GM15510 (cell line): ENCODE measurements around the gene IST1.

Experiments
- POLR2A ChIP-seq: IDR thresholded peaks from 3 replicates; pipeline ENCODE4 v1.6.1; 2011; ENCODE audit warnings: borderline replicate concordance; ENCODE audit not compliant: insufficient read length; ENCODE audit errors: extremely low read depth

The IST1 gene

DNA sequence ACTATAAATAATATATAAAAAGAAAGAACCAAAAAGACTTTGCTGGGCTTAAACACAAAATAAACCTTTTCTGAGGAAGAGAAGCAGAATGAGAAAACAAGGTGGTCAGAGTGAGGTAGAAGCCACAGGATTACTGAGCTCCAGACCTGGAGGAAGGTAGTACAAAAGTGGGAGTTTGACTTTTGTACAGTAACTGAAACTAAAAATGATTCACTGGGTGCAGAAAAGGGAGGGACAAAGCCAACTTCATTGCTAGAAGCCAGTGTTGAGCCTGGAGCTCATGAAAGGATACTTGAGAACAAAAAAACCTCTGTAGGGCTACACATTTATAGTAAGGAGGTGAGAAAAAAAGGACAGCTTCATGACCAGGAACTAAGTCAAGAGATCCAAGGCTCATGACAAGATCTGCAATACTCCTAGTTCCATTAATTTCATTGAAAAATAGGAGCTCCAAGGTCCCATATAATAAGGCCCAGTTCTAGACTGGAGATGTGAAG is 59.4 kb downstream of the IST1 start:
- no peak for TF ChIP-seq POLR2A

DNA sequence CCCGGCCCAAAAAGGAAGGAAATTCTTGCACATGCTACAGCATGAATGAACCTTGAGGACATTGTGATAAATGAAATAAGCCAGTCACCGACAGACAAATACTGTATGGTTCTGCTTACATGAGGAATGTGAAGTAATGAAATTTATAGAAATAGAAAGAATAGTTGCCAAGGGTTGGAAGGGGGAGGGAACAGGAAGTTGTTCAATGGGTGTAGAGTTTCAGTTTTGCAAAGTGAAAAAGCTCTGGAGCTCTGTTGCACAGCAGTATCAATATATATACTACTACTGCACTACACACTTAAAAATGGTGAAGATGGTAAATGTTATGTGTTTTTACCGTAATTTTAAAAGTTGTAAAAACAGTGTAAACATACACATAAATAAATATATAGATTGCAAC is 61.2 kb downstream of the IST1 start:
- TF ChIP-seq POLR2A: no peak

DNA sequence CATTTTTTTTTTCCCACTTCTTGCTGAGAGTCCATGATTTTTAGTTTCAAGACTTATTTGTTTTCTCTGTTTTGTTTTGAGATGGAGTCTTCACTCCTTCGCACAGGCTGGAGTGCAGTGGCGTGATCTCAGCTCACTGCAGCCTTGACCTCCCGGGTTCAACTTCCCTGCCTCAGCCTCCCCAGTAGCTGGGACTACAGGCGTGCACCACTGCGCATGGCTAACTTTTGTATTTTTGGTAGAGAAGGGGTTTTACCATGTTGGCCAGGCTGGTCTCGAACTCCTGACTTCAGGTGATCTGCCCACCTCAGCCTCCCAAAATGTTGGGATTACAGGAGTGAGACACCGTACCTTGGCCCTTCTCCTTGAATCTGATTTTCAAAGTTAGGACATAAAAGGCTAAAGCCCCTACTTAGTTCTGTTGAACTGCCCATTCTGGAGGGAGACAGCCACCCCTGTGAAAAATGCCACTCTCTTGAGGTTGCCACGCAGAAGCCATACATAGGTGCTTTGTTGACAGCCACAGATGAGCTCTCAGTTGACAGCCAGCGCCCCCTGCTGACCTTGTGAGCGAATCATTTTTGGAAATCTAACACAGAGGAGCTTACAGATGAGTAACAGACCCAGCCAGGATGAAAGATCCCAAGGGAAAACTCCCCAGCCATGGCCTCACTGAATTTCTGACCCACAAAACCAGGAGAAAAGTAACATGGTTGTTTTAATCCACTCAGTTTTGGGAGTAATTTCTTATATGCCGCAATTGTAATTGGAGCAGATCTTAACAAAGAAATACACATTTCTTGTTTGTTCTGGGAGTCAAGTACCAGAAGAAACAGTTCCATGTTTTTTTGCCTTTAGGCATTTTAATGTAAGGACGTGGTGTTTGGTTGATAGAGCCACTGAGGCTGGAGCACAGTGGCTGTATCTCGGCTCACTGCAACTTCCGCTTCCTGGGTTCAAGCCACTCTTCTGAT is 66.0 kb downstream of the IST1 start:
- TF ChIP-seq POLR2A: no peak

DNA sequence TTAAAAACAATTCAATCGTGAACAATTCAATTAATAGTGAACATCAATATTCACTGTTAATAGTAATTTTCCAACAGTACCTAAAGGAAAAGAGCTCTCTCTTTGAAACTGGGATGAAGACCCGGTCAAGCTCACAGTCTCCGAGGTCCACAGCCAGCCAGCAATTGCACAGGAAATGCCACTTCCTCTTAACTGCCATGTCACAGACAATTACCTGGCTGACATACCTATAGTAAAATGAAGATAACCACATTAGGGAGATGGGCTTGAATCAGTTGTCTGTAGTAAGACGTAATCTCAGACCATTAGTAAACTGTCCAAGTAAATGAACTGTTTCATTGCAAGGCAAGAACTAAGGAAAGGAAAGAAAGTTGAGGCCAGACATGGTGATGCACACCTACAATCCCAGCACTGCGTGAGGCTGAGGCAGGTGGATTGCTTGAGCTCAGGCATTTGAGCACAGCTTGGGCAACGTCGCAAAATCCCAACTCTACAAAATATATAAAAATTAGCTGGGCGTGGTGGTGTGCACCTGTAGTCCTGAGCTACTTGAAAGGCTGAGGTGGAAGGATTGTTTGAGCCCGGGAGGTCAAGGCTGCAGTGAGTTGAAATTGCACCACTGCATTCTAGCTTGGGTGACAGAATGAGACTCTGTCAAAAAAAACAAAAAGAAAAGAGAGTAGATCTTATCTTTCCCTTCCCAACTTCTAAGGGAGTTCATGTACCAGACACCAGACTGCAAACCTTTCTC is 68.0 kb downstream of the IST1 start:
- no peak for TF ChIP-seq POLR2A

DNA sequence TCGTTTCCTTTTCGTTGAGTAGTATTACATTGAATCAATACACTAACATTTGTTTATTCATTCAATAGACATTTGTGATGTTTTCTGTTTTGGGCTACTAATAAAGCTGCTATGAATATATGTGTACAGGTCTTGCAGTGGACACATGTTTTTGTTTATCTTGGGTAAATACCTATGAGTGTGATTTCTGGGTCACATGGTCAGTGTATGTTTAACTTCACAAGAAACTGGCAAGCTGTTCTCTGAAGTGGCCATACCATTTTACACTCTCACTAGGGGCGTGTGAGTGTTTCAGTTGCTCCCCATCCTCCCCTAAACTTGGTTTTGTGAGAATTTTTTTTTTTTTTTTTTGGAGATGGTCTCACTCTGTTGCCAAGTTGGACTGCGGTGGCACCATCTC is 69.9 kb downstream of the IST1 start:
- TF ChIP-seq POLR2A: no peak

DNA sequence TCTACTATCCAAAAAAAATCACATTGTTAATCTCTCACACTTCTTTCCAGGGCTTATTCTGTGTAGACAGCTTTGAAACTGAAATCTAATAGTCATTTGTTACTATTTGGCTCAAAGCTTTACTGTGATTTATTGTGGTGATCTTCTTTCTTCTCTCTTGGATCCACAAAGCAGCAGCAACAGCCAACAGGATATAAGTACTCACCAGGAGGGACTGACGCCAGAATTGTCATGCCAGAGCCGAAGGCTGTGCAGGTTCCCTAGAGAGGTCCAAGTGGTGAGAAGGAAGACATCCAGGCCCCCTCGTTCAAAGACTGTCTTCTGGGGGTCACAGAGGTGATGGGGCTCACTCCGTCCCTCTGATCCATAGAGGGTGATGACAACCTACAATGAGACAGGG is 71.6 kb downstream of the IST1 start:
- TF ChIP-seq POLR2A: no peak

DNA sequence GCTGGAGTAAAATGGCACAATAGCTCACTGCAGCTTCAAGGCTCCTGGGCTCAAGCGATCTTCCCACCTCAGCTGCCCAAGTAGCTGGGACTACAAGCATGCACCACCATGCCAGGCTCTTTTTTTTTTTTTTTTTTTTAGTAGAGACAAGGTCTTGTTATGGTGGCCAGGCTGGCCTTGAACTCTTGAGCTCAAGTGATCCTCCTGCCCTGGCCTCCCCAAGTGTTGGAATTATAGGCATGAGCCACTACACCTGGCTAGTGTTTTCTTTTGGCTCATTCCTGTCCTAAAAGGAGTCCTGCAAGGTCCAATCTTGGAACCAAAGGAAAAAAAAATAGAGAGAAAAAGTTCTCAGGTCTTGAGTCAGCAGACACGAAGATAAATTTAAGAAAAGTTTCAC is 74.0 kb downstream of the IST1 start:
- TF ChIP-seq POLR2A: no peak

DNA sequence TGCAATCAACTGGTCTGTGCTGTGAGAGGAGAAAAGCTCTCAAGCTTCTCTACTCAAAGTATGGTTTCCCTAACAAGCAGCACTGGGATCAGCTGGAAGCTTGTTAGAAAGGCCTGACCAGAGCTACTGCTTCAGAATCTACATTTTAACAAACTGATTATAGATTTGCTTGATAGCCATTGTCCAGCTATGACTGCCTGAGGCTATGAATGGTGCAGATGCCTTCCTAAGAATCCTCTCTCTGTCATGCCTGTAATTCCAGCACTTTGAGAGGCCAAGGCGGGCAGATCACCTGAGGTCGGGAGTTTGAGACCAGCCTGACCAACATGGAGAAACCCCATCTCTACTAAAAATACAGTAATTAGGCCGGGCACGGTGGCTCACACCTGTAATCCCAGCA is 76.2 kb downstream of the IST1 start:
- TF ChIP-seq POLR2A: no peak

DNA sequence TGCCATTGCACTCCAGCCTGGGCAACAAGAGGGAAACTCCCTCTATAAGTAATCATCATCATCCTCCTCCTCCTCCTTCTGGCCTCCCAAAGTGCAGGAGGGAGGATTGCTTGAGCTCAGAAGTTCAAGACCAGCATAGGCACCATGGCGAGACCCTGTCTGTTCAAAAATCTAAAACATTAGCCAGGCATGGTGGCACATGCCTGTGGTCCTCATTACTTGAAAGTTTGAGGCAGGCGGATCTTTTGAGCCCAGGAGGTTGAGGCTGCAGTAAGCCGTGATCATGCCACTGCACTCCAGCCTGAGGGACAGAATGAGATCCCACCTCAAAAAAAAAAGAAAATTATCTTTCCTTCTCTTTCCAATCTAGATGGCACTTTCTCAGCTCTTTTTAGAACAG is 77.0 kb downstream of the IST1 start:
- no peak for TF ChIP-seq POLR2A

DNA sequence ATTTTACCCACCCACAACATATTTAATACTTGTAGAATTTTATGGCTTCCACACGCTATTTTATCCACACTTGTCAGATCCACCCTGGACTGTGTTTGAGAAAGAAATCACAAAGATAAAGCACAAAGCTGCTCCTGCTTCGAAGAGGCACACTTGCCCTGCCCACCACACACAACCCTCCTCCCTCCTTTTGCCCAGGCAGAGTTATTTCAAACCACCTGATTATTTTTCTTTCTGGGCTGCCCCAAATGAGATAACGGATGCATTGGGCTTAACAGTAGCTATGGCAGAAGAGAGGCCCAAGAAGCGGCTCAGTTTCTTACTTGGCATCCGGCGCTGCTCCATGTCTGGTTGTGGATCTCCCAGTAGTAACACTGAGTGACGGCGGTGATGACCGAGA is 77.7 kb downstream of the IST1 start:
- TF ChIP-seq POLR2A: no peak

DNA sequence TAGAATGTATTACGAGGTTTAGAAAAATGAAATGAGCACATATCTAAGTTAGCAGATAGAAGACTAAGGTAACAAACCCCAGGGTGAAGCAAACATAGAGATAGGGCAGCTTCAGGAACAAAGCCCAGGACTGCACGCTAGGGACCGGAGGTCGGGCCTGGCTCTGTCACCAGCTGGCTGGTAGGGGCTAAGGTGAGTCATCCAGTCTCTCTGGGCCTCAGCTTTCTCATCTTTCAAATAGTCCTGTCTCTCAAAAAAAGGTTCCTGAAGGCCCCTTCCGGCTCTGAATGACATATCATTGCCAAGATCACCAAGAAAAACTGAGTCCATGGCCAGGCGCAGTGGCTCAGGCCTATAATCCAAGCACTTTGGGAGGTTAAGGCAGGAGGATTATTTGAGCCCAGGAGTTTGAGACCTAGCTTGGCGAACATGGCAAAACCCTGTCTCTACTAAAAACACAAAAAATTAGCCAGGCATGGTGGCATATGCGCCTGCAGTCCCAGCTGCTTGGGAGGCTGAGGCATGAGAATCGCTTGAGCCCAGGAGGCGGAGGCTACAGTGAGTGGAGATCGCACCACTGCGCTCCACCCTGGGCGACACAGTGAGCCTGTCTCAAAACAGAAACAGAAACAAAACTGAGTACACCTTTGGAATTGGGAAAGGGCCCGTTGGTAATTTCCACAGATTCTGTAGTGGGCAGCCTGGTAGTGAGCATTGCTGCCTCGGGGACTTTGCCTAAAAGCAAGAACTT is 78.9 kb downstream of the IST1 start:
- no peak for TF ChIP-seq POLR2A
